ENCODE measurements around the gene TMEM260. TPM values are rescaled to one million over a fixed set of nuclear protein-coding genes. Genes with fewer than 3 reads are reported as not detected.
"Not testable (repeated sequence)": the region's sequence is repeated elsewhere in the genome, so short reads cannot be mapped to it uniquely, and the experiment has no call there.

The TMEM260 gene
- total and polyA plus RNA-seq, 4 donors: 8.7 to 38.9 (median 14.8) TPM

- no peak overlapping the region for H3K27ac ChIP-seq (ENCODE audit: low read depth in 1 of 2, low read length in 1 of 2)
- 78 to 81% methylated on average over 3 of the region's 3 CpGs for WGBS, 2 donors
- H3K27me3 ChIP-seq (ENCODE audit: control insufficient read depth in 3 of 3, insufficient read depth in 3 of 3, low read length in 2 of 3): no peaks in the 10 kb centered on the region
- no peaks in the 10 kb centered on the region for H3K4me1 ChIP-seq (ENCODE audit: control insufficient read depth in 5 of 5, insufficient read depth in 5 of 5, low read length in 5 of 5)
- no peak for DNase-seq
- no peak for ATAC-seq (ENCODE audit: insufficient read depth, low FRiP score)
- H3K9ac ChIP-seq (ENCODE audit: insufficient read depth in 1 of 2, low read length in 2 of 2): no peak overlapping the region
- H3K36me3 ChIP-seq (ENCODE audit: control insufficient read depth in 4 of 4, insufficient read depth in 4 of 4, low read length in 4 of 4): no peaks in the 10 kb centered on the region
- H3K9me3 ChIP-seq (ENCODE audit: control insufficient read depth in 4 of 4, insufficient read depth in 3 of 4, low read length in 3 of 4): peaks cover 0 to 3% (median 0%) of the 10 kb centered on the region in 4 donors
- TF ChIP-seq, protein P1, sequence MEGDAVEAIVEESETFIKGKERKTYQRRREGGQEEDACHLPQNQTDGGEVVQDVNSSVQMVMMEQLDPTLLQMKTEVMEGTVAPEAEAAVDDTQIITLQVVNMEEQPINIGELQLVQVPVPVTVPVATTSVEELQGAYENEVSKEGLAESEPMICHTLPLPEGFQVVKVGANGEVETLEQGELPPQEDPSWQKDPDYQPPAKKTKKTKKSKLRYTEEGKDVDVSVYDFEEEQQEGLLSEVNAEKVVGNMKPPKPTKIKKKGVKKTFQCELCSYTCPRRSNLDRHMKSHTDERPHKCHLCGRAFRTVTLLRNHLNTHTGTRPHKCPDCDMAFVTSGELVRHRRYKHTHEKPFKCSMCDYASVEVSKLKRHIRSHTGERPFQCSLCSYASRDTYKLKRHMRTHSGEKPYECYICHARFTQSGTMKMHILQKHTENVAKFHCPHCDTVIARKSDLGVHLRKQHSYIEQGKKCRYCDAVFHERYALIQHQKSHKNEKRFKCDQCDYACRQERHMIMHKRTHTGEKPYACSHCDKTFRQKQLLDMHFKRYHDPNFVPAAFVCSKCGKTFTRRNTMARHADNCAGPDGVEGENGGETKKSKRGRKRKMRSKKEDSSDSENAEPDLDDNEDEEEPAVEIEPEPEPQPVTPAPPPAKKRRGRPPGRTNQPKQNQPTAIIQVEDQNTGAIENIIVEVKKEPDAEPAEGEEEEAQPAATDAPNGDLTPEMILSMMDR (IDR thresholded peaks at IDR 0.05; ENCODE audit: control extremely low read depth, extremely low read depth): no peak
- no peak overlapping the region for H3K4me3 ChIP-seq
Observed at GRCh38 chr14:56694609-56695008, 115.0 kb downstream of the TMEM260 start.

DNA sequence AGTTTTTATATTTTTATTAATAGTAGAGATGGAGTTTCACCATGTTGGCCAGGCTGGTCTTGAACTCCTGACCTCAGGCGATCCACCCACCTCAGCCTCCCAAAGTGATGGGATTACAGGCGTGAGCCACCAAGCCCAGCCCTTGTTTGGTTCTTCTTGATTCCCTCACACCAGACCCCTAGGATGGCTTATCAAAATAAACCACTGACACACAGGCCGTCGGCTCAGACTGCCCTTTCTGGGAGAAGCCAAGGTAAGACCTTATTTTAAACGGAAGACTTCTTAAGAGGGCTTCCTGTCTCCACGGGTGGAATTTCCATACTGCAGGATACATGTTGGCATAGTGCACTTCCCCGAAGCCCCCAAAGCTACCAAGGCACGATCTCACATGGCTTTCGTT, 115.6 kb downstream of the TMEM260 start:
- H3K4me1 ChIP-seq (ENCODE audit: control insufficient read depth in 5 of 5, insufficient read depth in 5 of 5, low read length in 5 of 5); H3K4me3 ChIP-seq; H3K9me3 ChIP-seq (ENCODE audit: control insufficient read depth in 4 of 4, insufficient read depth in 3 of 4, low read length in 3 of 4); H3K27ac ChIP-seq (ENCODE audit: low read depth in 1 of 2, low read length in 1 of 2); H3K9ac ChIP-seq (ENCODE audit: insufficient read depth in 1 of 2, low read length in 2 of 2); H3K36me3 ChIP-seq (ENCODE audit: control insufficient read depth in 4 of 4, insufficient read depth in 4 of 4, low read length in 4 of 4); H3K27me3 ChIP-seq (ENCODE audit: control insufficient read depth in 3 of 3, insufficient read depth in 3 of 3, low read length in 2 of 3); ATAC-seq (ENCODE audit: insufficient read depth, low FRiP score); DNase-seq: not testable (repeated sequence)
- WGBS, 2 donors: 75 to 81% methylated on average over 9 of the region's 9 CpGs

Other genes with a start within 250 kb of the TMEM260 start
- gene OTX2, start 230.7 kb downstream of the TMEM260 start, total RNA-seq: not detected
- gene OTX2, start 230.7 kb downstream of the TMEM260 start, polyA plus RNA-seq: not detected

Measured in lung (tissue), 12 donors.